IMR-90 (cell line): Measurements from ENCODE around the gene URI1. TPM values are rescaled to one million over a fixed set of nuclear protein-coding genes. Genes with fewer than 3 reads are reported as not detected.

Source experiments
- ATAC-seq: fragments of 200-7000 bp; cut with Tn5 transposase; 2 replicates; pipeline ENCODE4 v1.9.1; 2020; ENCODE audit warnings: low read depth, mild to moderate bottlenecking, moderate library complexity
- BruUV-seq: library from RNA; stranded (reverse); fragments of 400-500 nt; replicated peaks from 2 replicates; lab custom pipeline; 2021; lab: Mats Ljungman, UMichigan
- CTCF ChIA-PET: fragments of 300-600 bp; formaldehyde crosslinking; extraction: SDS; loops from one replicate; lab custom pipeline; 2021; ENCODE audit warnings: antibody characterized with exemption; lab: Yijun Ruan, JAX
- POLR2A ChIA-PET: fragments of 300-600 bp; sonication (Branson Sonifier 250); formaldehyde crosslinking; loops from one replicate; lab custom pipeline; 2022; ENCODE audit warnings: antibody characterized with exemption; ENCODE audit not compliant: unreplicated experiment; lab: Charles Lee
- DNase-seq: peaks from one replicate; pipeline ENCODE4 v3.0.0; 2013
- H2AFZ ChIP-seq: replicated peaks from 2 replicates; pipeline ENCODE3; 2013; ENCODE audit warnings: low read length, mild to moderate bottlenecking; ENCODE audit not compliant: poor library complexity
- H2AK5ac ChIP-seq: 2 replicates; pipeline ENCODE4 v1.6.1; 2013; ENCODE audit warnings: low read depth, low read length, inconsistent platforms
- H2AK9ac ChIP-seq: replicated peaks from 2 replicates; pipeline ENCODE3; 2013; ENCODE audit warnings: mild to moderate bottlenecking, low read depth, low read length, moderate library complexity; ENCODE audit not compliant: poor library complexity
- H2BK120ac ChIP-seq: 2 replicates; pipeline ENCODE4 v1.6.1; 2013; ENCODE audit warnings: low read depth, low read length, inconsistent platforms
- H2BK15ac ChIP-seq: 3 replicates; pipeline ENCODE4 v1.6.1; 2013; ENCODE audit warnings: low read depth, low read length, inconsistent platforms
- H2BK20ac ChIP-seq: 2 replicates; pipeline ENCODE4 v1.6.1; 2013; ENCODE audit warnings: low read depth, mild to moderate bottlenecking, inconsistent platforms, low read length, moderate library complexity
- H2BK5ac ChIP-seq: 2 replicates; pipeline ENCODE4 v1.6.1; 2013; ENCODE audit warnings: mild to moderate bottlenecking, low read depth, low read length, inconsistent platforms; ENCODE audit not compliant: poor library complexity, severe bottlenecking
- H3K14ac ChIP-seq: replicated peaks from 2 replicates; pipeline ENCODE4 v1.6.1; 2013; ENCODE audit warnings: low read depth, low read length, inconsistent platforms
- H3K18ac ChIP-seq: 2 replicates; pipeline ENCODE4 v1.6.1; 2013; ENCODE audit warnings: low read depth, low read length, control low read depth
- H3K23ac ChIP-seq: 2 replicates; pipeline ENCODE4 v1.6.1; 2013; ENCODE audit warnings: low read depth, low read length, inconsistent platforms
- H3K27ac ChIP-seq: 2 replicates; pipeline ENCODE4 v1.5.1; 2013; ENCODE audit warnings: mild to moderate bottlenecking, control low read depth, low read length; ENCODE audit not compliant: insufficient read depth
- H3K27me3 ChIP-seq: 2 replicates; pipeline ENCODE4 v1.6.1; 2013; ENCODE audit warnings: low read length; ENCODE audit not compliant: control insufficient read depth, insufficient read depth
- H3K36me3 ChIP-seq: 2 replicates; pipeline ENCODE4 v1.6.1; 2013; ENCODE audit warnings: low read length, mixed read lengths; ENCODE audit not compliant: control insufficient read depth, insufficient read depth
- H3K4ac ChIP-seq: 2 replicates; pipeline ENCODE4 v1.6.1; 2013; ENCODE audit warnings: low read depth, low read length, inconsistent platforms
- H3K4me1 ChIP-seq: 2 replicates; pipeline ENCODE4 v1.6.1; 2013; ENCODE audit warnings: low read length, mixed read lengths; ENCODE audit not compliant: control insufficient read depth, insufficient read depth
- H3K4me2 ChIP-seq: 2 replicates; pipeline ENCODE4 v1.6.1; 2013; ENCODE audit warnings: low read depth, mild to moderate bottlenecking, control low read depth, low read length, moderate library complexity
- H3K4me3 ChIP-seq: 2 replicates; pipeline ENCODE4 v1.5.1; 2013; ENCODE audit warnings: low read depth, mild to moderate bottlenecking, control low read depth, low read length, moderate library complexity; ENCODE audit not compliant: insufficient read depth
- H3K56ac ChIP-seq: 2 replicates; pipeline ENCODE4 v1.6.1; 2013; ENCODE audit warnings: low read length, inconsistent platforms; ENCODE audit not compliant: insufficient read depth; ENCODE audit errors: extremely low read depth
- H3K79me1 ChIP-seq, 2 experiments: 2 replicates each; pipeline ENCODE4 v1.6.1; 2013; ENCODE audit warnings: low read length in 2 of 2, inconsistent platforms in 1 of 2, low read depth in 1 of 2
- H3K9ac ChIP-seq: 2 replicates; pipeline ENCODE4 v1.6.1; 2013; ENCODE audit warnings: low read depth, low read length, control low read depth
- H3K9me1 ChIP-seq: 2 replicates; pipeline ENCODE4 v1.6.1; 2013; ENCODE audit warnings: low read length, inconsistent platforms; ENCODE audit not compliant: insufficient read depth
- H3K9me3 ChIP-seq: 2 replicates; pipeline ENCODE4 v1.6.1; 2013; ENCODE audit warnings: low read length; ENCODE audit not compliant: control insufficient read depth, insufficient read depth
- H4K20me1 ChIP-seq: 2 replicates; pipeline ENCODE4 v1.6.1; 2013; ENCODE audit warnings: low read length, inconsistent platforms; ENCODE audit not compliant: insufficient read depth
- H4K5ac ChIP-seq: 2 replicates; pipeline ENCODE4 v1.6.1; 2013; ENCODE audit warnings: mild to moderate bottlenecking, low read depth, low read length, control low read depth
- H4K8ac ChIP-seq, 2 experiments: 2 replicates each; pipeline ENCODE4 v1.6.1; 2013; ENCODE audit warnings: low read depth in 2 of 2, low read length in 2 of 2, control low read depth in 1 of 2, inconsistent platforms in 1 of 2
- H4K91ac ChIP-seq: 2 replicates; pipeline ENCODE4 v1.6.1; 2013; ENCODE audit warnings: low read depth, low read length, inconsistent platforms; ENCODE audit not compliant: insufficient read depth
- MAFK ChIP-seq: IDR thresholded peaks from 2 replicates; pipeline ENCODE4 v1.6.1; 2012; ENCODE audit warnings: low read depth, low read length, improper control_type of control experiment
- WGBS, 2 experiments: methylation state at CpG; one replicate each; pipeline versions ENCODE4 v1.1.5 to v1.1.7; 2013; ENCODE audit warnings: missing lambda C conversion rate in 2 of 2; ENCODE audit not compliant: insufficient read length in 1 of 2; ENCODE audit errors: extremely low coverage in 2 of 2; 5-methylcytosine and 5-hydroxymethylcytosine counted together
- dilution Hi-C: fragments of 300-500 bp; cut with HindIII; formaldehyde crosslinking; loops from one replicate; pipeline ENCODE4 v1.14.3; 2018; ENCODE audit warnings: low sequenced_read_pairs; ENCODE audit not compliant: unreplicated experiment
- in situ Hi-C: fragments of 300-500 bp; cut with MboI; formaldehyde crosslinking; loops from 3 replicates; pipeline ENCODE4 v1.14.3; 2019; ENCODE audit warnings: low sequenced_read_pairs, inconsistent platforms, mixed read lengths
- intact Hi-C: fragments of 100-400 bp; cut with micrococcal nuclease; formaldehyde crosslinking; loops from 2 replicates; pipeline ENCODE4 v1.10.0; 2022
- polyA plus RNA-seq, 3 experiments: library from polyadenylated mRNA; depleted of rRNA; stranded (reverse); fragments of >200 nt; gene quantifications; 2 replicates each; pipeline ENCODE4 v1.2.3, GENCODE V29; 2012; ENCODE audit warnings: low replicate concordance in 1 of 3
- total RNA-seq: library from RNA; depleted of rRNA; stranded (reverse); fragments of >200 nt; gene quantifications from 2 replicates; pipeline ENCODE4 v1.2.3, GENCODE V29; 2012
- TF ChIP-seq, protein P1 (sequence below): fragments of 150-350 bp; IDR thresholded peaks from 2 replicates; pipeline ENCODE4 v1.6.1; 2017; ENCODE audit warnings: mild to moderate bottlenecking, antibody characterized with exemption, low read length, low read depth

Gene URI1
- total and polyA plus RNA-seq, 2 of the 4 experiments (the other 2 are of a cell fraction): 43.2 to 45.3 TPM

DNA sequence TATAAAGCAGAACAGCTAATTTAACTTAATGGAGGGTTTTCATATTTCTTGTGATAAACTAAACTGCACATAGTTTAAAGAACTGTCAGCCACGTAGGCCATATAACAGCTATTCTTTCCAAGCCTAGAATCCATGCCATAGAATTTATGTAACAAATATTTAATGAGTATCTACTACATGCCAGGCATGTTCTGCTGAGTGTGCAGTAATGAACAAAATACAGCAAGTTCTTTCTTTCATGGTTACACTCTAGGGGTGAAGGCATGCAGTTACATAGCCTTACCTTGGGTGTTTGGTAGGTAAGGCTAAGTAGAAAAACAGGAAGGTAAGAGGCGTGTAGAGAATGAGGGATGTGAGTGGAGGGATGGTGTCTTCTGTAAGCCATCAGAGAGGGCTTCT, 4.6 kb downstream of the URI1 start:
- peaks cover 2% of the 10 kb centered on the region; the same call in 1 of the 2 replicates for H3K36me3 ChIP-seq
- WGBS, 2 experiments: 100% methylated on average over 1 of the region's 2 CpGs; no CpG with 5 or more reads in 1 of the 2 experiments

More for the DNA sequence above, 4.6 kb downstream of the URI1 start:
- H4K5ac ChIP-seq: no peak overlapping the region
- H2AK5ac ChIP-seq: no peak overlapping the region
- intact Hi-C loops: loop anchor here (10.0 kb wide), 1 partner anchor 278 kb away; no protein-coding TSS in a partner anchor
- dilution Hi-C loops: no loop called here
- H3K27me3 ChIP-seq: no peaks in the 10 kb centered on the region
- DNase-seq (no peak), ATAC-seq (no peak)
- no peak overlapping the region for H2BK20ac ChIP-seq
- no peak overlapping the region for H4K8ac ChIP-seq
- ChIA-PET CTCF (interaction anchor here (0.6 to 2.6 kb wide), 3 partner anchors 10 to 72 kb away, joined by 4 to 8 read pairs (median 8); no protein-coding TSS in a partner anchor), POLR2A (no interaction called here)
- no peak overlapping the region for H2AFZ ChIP-seq
- peaks cover 20 to 48% of the 10 kb centered on the region in 2 experiments for H3K79me1 ChIP-seq
- H3K4ac ChIP-seq: no peak overlapping the region
- H3K4me1 ChIP-seq: peaks cover 8% of the 10 kb centered on the region
- no peak overlapping the region for H2AK9ac ChIP-seq
- H2BK5ac ChIP-seq: no peak overlapping the region
- H3K9me1 ChIP-seq: peaks cover 7% of the 10 kb centered on the region; the same call in 1 of the 2 replicates
- H3K56ac ChIP-seq: no peak overlapping the region
- no peak overlapping the region; the same call in 1 of the 2 replicates for H3K18ac ChIP-seq
- H4K91ac ChIP-seq: no peak overlapping the region
- H4K20me1 ChIP-seq: peaks cover 41% of the 10 kb centered on the region
- H3K27ac ChIP-seq: no peak overlapping the region
- BruUV-seq: no TSS peak
- H3K14ac ChIP-seq: no peak overlapping the region
- H2BK120ac ChIP-seq: no peak overlapping the region
- H2BK15ac ChIP-seq: no peak overlapping the region
- H3K9ac ChIP-seq: no peak overlapping the region
- H3K4me2 ChIP-seq: no peak overlapping the region; the same call in 1 of the 2 replicates
- in situ Hi-C loops: no loop called here
- no peaks in the 10 kb centered on the region for H3K9me3 ChIP-seq
- no peak overlapping the region for H3K4me3 ChIP-seq
- H3K23ac ChIP-seq: no peak overlapping the region
- TF ChIP-seq, protein P1, sequence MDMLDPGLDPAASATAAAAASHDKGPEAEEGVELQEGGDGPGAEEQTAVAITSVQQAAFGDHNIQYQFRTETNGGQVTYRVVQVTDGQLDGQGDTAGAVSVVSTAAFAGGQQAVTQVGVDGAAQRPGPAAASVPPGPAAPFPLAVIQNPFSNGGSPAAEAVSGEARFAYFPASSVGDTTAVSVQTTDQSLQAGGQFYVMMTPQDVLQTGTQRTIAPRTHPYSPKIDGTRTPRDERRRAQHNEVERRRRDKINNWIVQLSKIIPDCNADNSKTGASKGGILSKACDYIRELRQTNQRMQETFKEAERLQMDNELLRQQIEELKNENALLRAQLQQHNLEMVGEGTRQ: no peak
- TF ChIP-seq MAFK: peak; percentile 91
